Measurements from ENCODE around the gene GDF9. TPM values are rescaled to one million over a fixed set of nuclear protein-coding genes. Genes with fewer than 3 reads are reported as not detected.

Gene GDF9
- total RNA-seq, 1 donor from 2014 or later, result 0.26 TPM

- H3K36me3 ChIP-seq (ENCODE audit: control insufficient read depth, insufficient read depth, low read length), result no peaks in the 10 kb centered on the region
- no peaks in the 10 kb centered on the region for H3K27me3 ChIP-seq (ENCODE audit: control insufficient read depth, insufficient read depth, low read length)
- no peak overlapping the region for H3K4me3 ChIP-seq (ENCODE audit: low read depth, low read length)
- DNase-seq (ENCODE audit: low read depth) (no peak), FAIRE-seq (no peak)
- no peak for TF ChIP-seq CTCF (IDR thresholded peaks at IDR 0.05; ENCODE audit: insufficient read depth, low read length, severe bottlenecking)
Observed at GRCh38 chr5:132840896-132841295, 25.4 kb downstream of the GDF9 start.

DNA sequence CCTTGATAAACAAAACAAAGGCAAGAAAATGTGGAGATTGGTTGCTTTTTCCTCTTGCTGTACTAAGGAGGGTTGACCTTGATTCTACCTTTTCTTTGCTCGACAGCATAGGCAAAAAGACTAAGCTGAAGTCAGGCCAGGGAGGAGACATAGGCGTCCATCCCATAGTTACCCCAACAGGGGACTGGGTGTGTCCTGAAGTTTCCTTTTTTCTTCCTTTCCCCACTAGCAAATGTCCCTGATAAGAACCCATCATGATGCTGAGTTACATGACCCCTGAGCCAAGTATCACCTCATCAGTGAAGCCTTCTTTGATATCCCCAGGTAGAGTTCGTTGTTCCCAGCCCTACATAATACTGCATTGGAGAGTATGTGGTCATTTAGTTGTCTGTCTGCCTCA lies 26.0 kb downstream of the GDF9 start:
- no peaks in the 10 kb centered on the region for H3K27me3 ChIP-seq (ENCODE audit: control insufficient read depth, insufficient read depth, low read length)
- FAIRE-seq (no peak), DNase-seq (ENCODE audit: low read depth) (no peak)
- no peak overlapping the region for H3K4me3 ChIP-seq (ENCODE audit: low read depth, low read length)
- no peak for TF ChIP-seq CTCF (IDR thresholded peaks at IDR 0.05; ENCODE audit: insufficient read depth, low read length, severe bottlenecking)
- no peaks in the 10 kb centered on the region for H3K36me3 ChIP-seq (ENCODE audit: control insufficient read depth, insufficient read depth, low read length)

DNA sequence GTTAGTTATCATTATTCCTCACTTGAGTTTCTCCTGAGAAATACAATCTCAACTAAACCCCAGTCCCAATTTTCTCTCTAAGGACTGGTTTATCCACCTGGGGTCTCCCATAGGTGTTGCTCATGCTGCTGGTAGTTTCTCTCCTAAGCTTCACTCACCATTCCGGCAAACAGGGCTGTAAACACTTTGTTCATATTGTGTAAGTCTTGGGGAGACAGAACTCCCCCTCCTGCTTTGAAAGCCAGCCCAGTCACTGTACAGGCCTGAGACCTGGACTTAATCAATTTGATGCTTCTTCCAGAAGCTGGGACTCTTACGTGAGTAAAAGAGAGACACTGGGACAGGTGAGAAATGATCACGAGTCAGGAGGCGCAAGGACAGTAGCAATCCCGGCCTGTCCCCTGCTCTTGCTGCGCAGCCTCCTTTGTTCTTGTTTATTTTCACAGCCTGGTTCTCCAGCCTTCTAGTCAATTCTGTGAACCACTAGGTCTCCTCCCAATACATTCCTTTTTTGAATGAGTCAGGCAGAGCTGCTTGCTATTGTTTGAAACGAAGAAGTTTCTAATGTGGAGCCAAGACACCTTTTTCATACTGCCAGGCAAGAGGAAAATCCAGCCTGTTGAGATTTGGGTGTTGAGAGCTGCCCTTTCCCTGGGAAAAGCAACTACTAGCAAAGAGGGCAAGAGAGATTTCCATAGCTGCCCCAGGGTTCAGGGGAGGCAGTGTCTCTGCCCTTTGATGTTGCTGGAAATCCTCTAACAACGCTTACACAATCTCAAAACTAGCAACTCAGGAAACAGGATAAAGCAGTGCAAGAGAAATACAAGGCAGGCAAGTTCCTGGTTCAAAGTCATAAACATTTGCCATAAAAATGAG lies 26.6 kb downstream of the GDF9 start:
- TF ChIP-seq CTCF (IDR thresholded peaks at IDR 0.05; ENCODE audit: insufficient read depth, low read length, severe bottlenecking), result no peak
- FAIRE-seq (no peak), DNase-seq (ENCODE audit: low read depth) (peak; percentile 56)

DNA sequence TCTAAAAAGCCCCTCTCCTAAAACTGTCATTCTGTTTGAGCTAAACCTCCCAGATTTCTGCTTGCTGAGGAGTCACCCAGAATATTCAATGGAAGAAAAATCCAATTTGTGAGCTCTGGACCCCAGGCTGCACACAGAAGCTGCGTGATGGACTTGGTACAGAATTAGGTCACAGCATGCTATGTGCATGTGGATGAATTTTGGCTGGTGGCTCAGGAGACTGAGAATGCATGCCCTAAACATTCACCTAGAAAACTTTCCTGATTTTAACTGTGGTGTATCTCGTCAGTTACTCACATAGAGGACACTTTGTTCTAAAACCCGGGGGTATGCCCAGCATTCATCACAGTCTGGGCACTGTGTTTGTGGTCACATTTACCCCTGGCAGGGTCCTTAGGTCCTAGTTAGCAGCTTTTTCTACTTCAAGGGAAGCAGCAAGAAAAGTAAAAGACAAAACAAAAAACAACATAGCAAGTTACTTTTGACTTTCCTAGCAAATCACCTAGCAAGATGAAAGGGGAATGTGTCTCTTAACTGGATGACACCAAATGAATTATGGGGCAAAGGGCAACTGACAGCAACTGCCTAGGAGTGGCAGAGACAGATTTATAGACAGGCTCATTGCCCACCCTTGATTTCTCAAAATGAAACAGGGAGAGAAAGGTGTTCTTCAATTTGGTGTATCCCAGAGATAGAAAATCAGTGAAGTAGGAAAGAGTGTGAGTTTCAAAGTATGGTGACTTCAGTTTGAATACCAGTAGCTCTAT lies 27.6 kb downstream of the GDF9 start:
- no peak for TF ChIP-seq CTCF (IDR thresholded peaks at IDR 0.05; ENCODE audit: insufficient read depth, low read length, severe bottlenecking)
- no peak for DNase-seq (ENCODE audit: low read depth)
- H3K36me3 ChIP-seq (ENCODE audit: control insufficient read depth, insufficient read depth, low read length), result no peaks in the 10 kb centered on the region
- no peaks in the 10 kb centered on the region for H3K27me3 ChIP-seq (ENCODE audit: control insufficient read depth, insufficient read depth, low read length)
- FAIRE-seq, result no peak
- H3K4me3 ChIP-seq (ENCODE audit: low read depth, low read length), result no peak overlapping the region

More for the DNA sequence above, 26.6 kb downstream of the GDF9 start:
- Histone ChIP-seq H3K36me3 (ENCODE audit: control insufficient read depth, insufficient read depth, low read length) (no peaks in the 10 kb centered on the region), H3K27me3 (ENCODE audit: control insufficient read depth, insufficient read depth, low read length) (no peaks in the 10 kb centered on the region), H3K4me3 (ENCODE audit: low read depth, low read length) (no peak overlapping the region)

- no peak for TF ChIP-seq CTCF (IDR thresholded peaks at IDR 0.05; ENCODE audit: insufficient read depth, low read length, severe bottlenecking)
- no peak overlapping the region for H3K4me3 ChIP-seq (ENCODE audit: low read depth, low read length)
- H3K36me3 ChIP-seq (ENCODE audit: control insufficient read depth, insufficient read depth, low read length), result no peaks in the 10 kb centered on the region
- no peak for FAIRE-seq
- DNase-seq (ENCODE audit: low read depth), result no peak
- H3K27me3 ChIP-seq (ENCODE audit: control insufficient read depth, insufficient read depth, low read length), result no peaks in the 10 kb centered on the region
Observed at GRCh38 chr5:132837868-132838267, 28.4 kb downstream of the GDF9 start.
